GM12873 (cell line): ENCODE data around the gene SEMA5A.

Experiments used
- CTCF ChIP-seq: IDR thresholded peaks from 2 replicates; pipeline ENCODE4 v1.5.1; 2012; ENCODE audit warnings: low read depth, mild to moderate bottlenecking, moderate library complexity, low read length, control low read depth; ENCODE audit not compliant: insufficient read depth; ENCODE audit errors: missing control alignments

SEMA5A gene

GRCh38 chr5:9230355-9230754 lies 315.5 kb downstream of the SEMA5A start:
- TF ChIP-seq CTCF = no peak

- TF ChIP-seq CTCF = no peak
Observed at GRCh38 chr5:9226016-9226536, 319.8 kb downstream of the SEMA5A start.

- no peak for TF ChIP-seq CTCF
Observed at GRCh38 chr5:9222054-9222976, 323.6 kb downstream of the SEMA5A start.

- no peak for TF ChIP-seq CTCF
Observed at GRCh38 chr5:9218358-9218757, 327.5 kb downstream of the SEMA5A start.

- no peak for TF ChIP-seq CTCF
Observed at GRCh38 chr5:9212605-9213004, 333.3 kb downstream of the SEMA5A start.

- TF ChIP-seq CTCF = no peak
Observed at GRCh38 chr5:9209846-9210492, 335.9 kb downstream of the SEMA5A start.

- peak; percentile 37 for TF ChIP-seq CTCF
Observed at GRCh38 chr5:9207817-9208418, 338.0 kb downstream of the SEMA5A start.
